Adrenal gland (tissue), 5 donors: ENCODE results near the gene BBOX1.

ENCODE experiments used
- CTCF ChIP-seq, 6 experiments: fragments of 450-650 bp in 4 of 6; fragments of 200-600 bp in 2 of 6; sonication (generic) in 1 of 6; IDR thresholded peaks; 1 replicate in 5 of 6; 2 replicates in 1 of 6; pipeline versions ENCODE4 v1.5.1 to v1.8.0; 2016 to 2021; ENCODE audit warnings: antibody characterized with exemption in 6 of 6, mild to moderate bottlenecking in 2 of 6, moderate library complexity in 1 of 6
- POLR2A ChIP-seq, 2 donors: fragments of 450-650 bp; IDR thresholded peaks; one replicate each; pipeline ENCODE4 v1.6.1; 2017; ENCODE audit warnings: antibody characterized with exemption in 2 of 2, mild to moderate bottlenecking in 2 of 2, moderate library complexity in 1 of 2
- donor health status: DM: no; HTN: no; CAD: no.

- TF ChIP-seq POLR2A (IDR thresholded peaks at IDR 0.05), result no peak
- TF ChIP-seq CTCF (IDR thresholded peaks at IDR 0.05), result no peak
Measured at GRCh38 chr11:27139742-27140367, 99.2 kb downstream of the BBOX1 start.
